HG02840 (cell line): ENCODE measurements around the gene EDN2.

ENCODE experiments used
- ATAC-seq: cut with Tn5 transposase; IDR thresholded peaks from one replicate; pipeline ENCODE4 v1.9.1; 2021; ENCODE audit warnings: mild to moderate bottlenecking, moderate library complexity, moderate number of reproducible peaks; ENCODE audit not compliant: unreplicated experiment, low FRiP score

The EDN2 gene

DNA sequence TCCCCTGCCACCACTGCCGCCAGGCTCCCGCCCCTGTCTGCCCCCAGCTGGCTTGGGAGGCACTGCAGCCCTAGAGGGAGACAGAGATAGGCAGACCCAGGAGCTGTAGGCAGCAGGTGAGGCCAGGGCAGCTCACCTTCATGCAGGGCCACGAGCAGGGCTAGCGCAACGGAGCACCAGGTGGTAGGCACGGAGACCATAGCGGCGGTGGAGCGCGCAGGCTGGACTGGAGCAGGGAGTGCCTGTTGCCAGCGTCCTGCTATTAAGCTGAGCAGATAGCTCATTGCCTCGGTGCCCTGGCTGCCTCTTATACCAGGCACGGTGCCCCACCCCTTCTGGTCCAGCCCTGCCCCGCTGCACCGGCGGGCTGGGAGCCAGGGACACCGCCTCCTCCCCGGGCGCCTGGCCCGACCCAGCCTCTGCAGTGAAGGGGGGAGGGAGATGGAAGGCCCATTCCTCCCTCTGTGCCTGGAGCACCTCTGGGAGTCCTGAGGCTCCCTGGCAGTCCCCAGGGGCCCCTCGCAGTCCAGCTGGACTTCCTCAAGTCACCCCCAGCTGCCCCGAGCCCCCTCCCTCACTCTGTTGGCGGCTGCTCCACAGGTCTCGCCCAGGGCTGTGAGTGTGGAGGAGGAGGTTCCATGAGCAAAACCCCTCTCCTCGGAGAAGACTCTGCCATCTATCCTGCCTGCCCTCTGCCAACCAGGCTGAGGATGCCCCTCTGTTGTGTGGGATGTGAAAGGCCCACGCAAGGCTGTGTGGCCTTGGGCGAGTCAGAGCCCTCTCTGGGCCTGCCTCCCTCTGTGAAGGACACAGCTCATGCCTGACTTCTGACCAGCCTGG is at the start of gene EDN2:
TSS of gene EDN2 (minus strand) at position 282 of the 840 bp plus-strand sequence. CDS start at position 200, 82 bp downstream.
- no peak for ATAC-seq

DNA sequence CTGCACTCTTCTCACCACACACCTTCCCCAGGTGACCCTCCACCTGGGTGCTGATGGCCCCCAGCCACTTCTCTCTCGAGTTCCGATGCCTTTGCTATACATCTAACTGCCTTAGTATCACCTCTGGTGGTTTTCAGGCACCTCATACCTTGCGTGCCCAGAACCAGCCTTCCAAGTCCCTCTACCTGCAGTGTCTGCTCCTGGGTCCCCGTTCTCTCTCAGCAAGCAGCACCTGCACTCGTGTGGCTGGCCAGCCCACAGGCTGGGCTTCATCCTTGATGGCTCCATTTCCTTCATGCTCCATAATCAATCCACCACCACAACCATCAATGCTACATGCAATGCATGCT is 49.2 kb upstream of the EDN2 start:
- ATAC-seq, result no peak

DNA sequence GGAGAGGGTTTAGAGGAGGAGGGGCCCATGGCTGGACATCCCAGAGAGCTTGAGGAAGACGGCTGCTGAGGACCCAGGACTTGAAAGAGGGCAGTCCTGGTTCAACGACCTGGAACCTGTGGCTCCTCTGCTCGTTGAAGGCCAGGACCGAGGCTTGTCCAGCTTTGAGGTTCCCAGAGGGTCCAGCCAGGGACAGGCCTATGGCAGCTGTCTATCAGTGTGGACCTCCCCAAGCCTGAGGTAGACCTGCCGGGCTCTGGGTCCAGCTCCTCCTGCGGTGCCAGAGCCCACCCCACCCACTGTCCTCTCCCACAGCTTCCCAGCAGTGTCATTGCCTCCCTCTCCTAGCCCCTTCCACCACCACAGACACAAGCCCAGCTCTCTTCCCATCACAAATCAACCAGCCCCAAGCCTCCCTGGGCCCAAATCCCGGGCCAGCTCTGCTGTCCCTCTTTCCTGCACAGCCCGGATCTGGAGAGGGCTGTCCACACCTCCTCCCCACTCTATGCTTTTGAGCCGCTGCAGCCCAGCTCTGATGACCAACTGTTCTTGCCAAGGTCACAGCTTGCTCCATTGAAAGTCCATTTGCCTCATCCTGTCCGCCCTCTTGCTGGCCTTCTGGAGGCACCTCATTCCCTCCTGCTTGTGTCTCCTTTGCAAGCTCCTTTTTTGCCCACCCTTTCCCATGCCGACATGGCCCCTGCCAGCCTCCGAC is 48.7 kb upstream of the EDN2 start:
- ATAC-seq, result no peak

DNA sequence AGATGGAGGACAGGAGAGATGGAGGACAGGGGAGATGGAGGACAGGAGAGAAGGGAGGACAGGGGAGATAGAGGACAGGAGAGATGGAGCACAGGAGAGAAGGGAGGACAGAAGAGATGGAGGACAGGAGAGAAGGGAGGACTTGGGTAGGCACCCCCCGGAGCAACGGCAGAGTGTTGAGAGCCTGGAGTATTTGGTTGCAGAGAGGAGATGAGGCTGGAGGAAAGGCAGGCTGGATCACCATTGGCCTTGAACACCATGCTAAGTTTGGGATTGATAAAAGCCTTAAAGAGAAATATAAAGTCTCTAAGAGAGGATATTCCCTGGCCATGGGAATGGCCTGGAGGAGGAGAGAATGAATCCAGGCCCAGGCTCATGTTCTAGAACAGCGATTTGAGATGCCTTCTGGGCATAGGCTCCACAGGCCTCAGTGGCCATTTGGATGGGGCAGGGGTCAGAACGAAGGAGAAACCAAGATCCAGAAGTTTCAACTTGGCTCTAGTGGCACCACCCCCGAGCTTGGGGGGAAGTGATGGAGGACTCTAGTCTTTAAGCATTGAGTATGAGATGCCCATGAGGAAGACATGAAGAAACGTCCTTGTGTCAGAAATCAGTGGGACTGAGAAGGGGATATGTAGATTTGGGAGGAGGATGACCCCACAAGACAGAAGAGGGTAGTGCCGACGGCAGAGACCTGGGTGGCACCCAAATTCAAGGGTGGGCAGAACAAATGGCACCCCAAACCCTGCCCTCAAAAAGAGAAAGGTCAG is 47.9 kb upstream of the EDN2 start:
- ATAC-seq, result no peak

DNA sequence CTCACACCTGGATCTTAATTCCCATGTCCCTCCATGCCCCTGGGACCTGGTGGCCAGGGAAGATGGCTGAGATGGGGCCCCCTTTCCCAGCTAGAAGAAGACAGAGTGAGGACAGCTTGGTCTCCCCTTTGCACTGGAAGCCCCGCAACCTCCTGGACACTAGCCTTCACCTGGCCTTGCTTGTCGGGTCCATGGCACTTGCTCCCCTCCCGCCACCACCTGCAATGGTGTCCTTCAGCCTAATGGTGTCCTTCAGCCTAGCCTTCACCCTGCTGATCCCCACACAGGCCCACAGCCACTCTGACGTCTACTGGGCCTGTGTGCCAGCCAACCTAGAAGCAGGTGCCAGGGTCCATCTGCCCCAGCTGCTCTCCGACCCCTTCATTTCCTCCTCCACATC is 45.9 kb upstream of the EDN2 start:
- ATAC-seq, result no peak

DNA sequence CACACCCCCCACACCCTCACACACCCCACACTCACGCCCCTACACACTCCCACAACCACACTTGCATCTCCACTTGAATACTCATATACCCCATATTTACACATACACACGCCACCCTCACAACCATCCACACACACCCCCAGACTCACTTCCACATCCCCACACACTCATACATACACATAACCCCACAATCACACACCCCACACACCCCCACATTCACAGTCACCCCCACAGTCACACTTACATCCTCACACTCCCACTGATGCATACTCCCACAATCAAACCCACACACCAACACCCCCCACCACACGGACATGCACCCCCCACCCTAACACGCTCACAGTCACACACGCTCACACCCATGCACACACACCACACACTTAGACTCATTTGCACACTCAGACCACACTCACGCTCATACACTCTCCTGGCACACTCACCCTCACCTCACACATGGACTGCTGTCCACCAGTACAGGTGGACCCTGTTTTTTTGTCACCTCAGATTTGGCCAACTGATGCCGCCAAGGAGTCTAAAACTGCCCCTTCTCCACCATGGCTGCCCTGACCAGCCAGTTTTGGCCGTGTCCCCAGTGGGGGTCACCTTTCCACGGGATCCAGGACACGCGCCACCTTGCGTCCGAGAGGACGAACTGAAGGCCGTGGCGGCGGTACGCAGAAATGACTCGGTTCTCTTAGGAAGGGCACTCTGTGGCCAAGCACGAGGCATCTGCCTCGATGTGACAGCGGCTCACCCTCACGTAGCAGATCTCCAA is 45.3 kb upstream of the EDN2 start:
- ATAC-seq, result no peak

DNA sequence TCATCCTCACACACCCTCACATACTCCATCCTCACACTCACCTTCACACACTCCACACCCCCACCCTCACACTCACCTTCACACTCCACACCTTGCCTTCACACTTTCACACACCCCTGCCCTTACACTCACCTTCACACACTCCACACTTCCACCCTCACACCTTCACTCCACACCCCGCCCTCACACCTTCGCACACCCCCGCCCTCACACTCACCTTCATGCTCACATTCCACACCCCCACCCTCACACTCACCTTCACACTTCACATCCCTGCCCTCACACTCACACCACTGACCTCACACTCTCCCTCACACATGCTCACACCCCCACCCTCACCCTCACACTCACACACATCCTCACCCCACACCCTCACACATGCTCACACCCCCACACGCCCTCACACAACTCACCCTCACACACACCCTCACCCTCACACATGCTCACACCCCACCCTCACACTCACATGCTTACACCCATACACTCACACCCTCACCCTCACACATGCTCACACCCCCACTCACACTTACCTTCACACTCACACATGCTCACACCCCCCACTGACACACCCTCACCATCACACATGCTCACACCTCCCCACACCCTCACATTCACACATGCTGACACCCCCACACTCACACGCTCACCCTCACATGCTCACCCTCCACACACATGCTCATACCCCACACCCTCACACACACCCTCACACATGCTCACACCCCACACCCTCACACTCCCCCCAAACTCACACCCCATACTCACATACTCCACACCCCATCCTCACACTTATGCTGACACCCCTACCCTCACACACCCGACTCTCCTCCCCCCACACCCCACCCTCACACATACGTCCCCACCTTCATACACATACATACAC is 44.5 kb upstream of the EDN2 start:
- ATAC-seq, result no peak

DNA sequence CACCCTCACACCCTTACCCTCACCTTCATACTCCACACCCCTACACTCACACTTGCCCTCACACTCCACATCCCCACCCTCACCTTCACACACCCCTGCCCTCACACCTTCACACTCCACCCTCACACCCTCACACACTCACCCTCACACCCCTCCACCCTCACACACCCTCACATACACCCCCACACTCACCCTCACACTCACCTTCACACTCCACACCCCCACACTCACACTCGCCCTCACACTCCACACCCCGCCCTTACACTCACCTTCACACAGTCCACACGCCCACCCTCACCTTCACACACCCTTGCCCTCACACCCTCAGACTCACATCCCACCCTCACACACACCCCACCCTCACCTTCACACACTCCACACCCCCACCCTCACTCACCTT is 43.6 kb upstream of the EDN2 start:
- ATAC-seq, result no peak

DNA sequence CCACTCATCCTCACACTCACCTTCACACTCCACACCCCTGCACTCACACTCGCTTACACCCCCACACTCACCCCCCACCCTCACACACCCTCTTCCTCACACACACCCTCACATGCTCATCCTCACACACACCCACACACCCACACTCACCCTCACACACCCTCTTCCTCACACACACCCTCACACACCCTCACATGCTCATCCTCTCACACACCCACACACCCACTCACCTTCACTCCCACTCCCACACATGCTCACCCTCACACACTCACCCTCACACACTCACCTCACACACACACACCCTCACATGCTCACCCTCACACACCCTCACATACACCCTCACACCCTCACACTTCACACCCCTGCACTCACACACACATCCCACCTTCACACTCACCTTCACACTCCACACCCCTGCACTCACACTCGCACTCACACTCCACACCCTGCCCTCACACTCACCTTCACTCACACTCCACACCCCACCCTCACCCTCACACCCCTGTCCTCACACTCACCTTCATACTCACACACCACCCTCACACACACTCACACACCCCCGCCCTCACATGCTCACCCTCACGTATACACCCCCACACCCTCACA is 42.6 kb upstream of the EDN2 start:
- no peak for ATAC-seq

DNA sequence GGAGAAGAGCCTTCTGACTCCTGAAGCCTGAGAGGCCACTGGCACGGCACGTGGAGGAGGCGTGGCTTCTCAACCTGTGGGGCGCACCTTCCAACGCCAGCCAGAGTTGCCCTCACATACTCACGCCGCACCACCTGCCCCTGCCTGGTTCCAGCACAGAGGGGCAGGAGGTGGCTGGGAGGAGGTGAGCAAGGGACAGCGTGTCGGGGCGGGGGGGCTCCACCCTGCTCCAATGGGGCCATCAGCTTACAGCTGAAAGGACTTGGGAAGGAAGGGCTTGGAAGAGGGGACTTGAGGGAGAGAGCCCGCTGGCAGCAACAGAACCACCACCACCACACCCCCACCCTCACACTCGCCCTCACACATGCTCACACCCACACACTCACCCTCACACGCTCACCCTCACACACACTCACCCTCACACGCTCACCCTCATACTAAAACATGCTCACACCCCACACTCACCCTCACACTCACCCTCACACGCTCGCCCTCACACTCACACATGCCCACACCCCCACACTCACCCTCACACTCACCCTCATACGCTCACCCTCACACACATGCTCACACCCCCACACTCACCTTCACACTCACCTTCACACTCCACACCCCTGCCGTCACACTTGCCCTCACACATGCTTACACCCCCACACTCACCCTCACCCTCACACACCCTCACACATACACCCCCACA is 41.6 kb upstream of the EDN2 start:
- no peak for ATAC-seq

DNA sequence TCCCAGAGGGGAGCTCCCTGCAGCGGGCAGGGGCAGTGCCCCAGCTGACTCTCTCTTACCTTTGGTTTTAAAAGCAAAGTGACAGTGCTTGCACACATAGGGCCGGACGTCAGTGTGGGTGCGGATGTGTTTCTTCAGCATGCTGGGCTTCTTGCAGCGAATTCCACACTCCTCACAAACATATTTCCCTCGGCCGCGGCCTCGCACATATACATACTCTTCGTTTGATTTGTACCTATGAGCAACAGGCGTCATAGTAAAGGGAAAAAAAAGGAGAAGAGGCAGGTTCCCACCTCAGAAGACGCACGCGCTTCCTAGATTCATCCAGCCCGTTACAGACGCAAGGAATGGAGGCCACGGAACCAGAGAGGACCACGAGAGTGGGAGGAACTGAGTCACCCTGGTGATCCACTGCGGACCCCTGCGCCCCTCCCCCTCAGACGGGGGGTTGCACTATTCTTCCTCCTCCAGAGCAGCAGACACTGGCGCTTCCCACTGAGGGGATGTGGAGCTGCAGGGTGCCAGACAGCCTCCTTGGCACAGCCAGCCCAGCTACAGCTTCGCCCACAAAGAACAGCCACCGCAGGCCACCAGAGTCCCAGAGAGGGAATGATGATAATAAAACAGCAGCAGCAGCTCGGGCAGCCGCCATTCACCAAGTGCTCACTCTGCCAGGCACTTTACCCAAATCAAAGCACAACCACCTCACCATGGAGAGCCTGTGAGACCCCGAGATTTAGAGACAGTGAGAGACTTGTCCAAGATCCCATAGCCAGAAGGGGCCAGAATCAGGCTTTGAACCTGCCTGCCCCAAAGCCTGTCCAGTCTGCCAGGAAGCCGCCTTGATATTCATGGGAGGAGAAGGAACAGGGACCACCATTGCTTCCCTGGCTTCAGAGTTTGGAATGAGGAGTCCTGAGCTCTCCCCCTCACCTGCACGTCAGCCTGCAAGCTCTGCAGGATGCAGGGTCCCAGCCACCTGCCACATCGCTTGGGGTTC is 40.5 kb upstream of the EDN2 start:
- no peak for ATAC-seq

DNA sequence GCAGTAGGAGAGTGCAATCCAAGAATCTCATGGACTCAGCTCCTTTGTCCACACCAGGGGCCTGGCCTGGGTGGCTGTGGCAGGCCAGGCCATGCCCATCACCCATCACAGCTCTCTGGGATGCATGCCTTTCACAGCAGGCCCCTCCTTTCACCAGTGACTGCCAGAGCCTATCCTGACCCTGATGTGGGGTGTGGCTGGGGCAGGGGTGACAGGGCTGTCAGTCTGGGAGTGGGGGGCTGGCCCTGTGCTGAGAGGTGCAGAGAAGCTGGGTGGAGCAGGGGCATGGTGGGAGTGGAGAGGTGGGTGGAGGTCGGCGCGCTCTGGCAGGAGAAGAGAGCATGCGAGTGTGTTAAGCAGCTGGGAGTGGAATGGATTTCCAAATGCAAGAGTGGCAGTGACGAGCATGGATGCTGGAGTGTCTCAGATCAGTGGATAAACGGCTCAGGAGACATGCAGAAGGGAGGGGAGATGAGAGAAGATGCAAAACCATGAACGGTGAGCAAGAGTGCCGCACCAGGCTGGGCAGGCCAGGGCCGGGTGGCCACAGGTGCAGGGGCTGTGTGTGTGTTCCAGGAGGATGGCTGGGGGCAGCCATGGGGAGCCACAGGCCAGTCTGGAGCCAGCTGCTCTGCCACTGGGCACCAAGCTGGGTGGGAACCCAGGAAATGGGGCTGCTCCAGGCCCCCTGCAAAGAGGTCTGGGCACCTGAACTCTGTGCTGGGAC is 39.6 kb upstream of the EDN2 start:
- no peak for ATAC-seq

DNA sequence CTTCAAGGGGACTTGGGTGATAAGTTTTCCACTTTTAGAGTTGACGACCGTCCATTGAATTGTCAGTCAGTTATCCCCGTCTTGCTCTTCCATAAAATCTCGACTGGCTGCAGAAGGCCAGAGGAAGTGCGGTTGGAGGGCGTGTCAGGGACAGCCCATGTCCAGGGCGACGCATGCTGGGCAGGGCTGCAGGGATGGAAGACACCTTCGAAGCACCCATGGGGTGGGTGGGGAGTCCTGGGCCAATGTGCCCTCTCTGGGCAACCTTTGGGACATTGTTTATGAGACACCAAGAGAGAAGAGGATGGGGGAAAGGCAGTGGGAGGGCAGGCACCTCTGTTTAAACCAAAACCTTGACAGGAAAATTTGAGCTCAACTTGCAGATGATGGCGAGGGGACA is 38.6 kb upstream of the EDN2 start:
- ATAC-seq, result no peak

DNA sequence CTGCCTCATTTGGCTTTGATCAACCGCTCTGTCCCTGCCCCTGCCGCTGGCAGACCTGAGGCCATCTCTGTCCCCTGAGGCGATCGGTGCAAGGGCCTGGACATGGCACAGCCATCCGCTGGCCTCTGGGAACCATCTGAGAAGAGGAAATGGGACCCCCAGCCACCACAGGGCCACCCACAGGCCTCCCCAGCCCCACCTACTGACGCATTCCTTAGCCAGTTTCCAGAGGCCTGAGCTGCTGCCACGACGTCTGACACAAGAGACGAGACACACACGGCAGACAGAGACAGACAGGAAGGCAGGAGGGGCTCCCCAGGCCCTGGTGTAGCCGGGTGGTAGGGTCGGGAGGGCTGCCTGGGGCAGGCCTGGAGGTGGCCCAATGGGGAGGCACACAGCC is 37.3 kb upstream of the EDN2 start:
- ATAC-seq, result no peak

DNA sequence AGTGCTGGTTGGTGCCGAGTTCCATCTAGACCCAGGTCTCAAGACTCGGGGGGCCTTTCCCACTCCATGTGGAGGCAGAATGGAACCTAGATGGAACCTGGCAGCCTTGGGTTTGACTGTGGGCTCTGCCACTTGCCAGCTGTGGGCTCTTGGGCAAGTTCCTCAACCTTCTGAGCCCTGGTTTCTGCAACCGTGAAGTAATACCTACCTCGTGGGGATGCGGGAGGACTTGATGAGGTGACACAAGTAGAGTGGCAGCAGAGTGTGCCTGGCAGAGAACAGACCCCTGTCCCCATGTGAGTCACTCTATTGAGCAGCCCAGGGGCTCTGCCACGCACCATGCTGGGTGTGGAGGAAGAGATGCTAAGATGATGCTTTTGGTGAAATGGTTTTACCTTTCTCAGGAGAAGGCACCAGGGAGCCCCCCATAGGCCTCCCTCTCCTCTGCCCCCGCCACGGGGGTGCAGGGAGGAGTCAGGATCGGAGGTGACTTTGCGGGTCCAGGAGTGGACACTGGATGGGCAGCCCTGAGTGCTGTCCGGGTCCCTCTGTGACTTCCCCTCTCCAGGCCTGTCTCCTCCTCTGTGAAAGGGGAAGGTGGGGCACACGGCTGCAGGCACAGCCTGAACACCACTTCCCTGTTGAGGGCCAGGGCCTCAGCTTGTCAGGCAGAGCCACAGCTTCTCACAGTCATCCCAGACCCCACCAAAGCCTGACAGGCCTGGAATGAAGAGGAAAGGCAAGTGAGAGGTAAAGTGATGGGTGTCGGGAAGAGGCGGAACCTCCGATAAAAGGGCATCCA is 36.7 kb upstream of the EDN2 start:
- ATAC-seq, result no peak

DNA sequence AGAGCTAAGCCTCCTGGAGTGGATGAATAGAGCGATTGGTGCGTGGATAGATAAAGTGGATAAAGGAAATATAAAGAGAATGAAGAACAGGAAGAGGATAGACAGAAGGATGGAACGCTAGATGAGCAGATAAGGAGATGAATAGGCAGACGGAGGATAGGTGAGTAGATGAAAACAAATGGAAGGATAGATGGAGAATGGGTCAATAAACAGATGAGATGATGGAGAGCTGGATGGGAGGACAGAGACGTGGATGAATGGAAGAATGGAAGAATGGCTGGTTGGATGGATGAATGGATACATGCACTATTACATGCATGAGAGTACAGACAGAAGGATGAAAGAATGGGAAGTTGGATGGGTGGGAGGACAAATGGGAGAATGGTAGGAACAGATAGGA is 35.2 kb upstream of the EDN2 start:
- no peak for ATAC-seq
